HL-60 (cell line): ENCODE results near the gene TMEM266.

Source experiments
- DNase-seq, 2 experiments: peaks; one replicate each; pipeline ENCODE4 v3.0.0-alpha.2; 2010 to 2020; ENCODE audit warnings: low read depth in 1 of 2, low spot score in 1 of 2
- H3K27ac ChIP-seq: fragments of 250-450 bp; sonication (Bioruptor Pico); replicated peaks from 2 replicates; pipeline ENCODE4 v1.5.1; 2020; ENCODE audit warnings: mild to moderate bottlenecking, moderate library complexity
- H3K27me3 ChIP-seq: fragments of 250-450 bp; sonication (Bioruptor Pico); 2 replicates; pipeline ENCODE4 v1.5.1; 2021; ENCODE audit warnings: mild to moderate bottlenecking, moderate library complexity; ENCODE audit not compliant: insufficient read depth, poor library complexity, severe bottlenecking
- H3K4me3 ChIP-seq: replicated peaks from 2 replicates; pipeline ENCODE4 v1.5.1; 2011; ENCODE audit warnings: mild to moderate bottlenecking, control low read depth, low read length; ENCODE audit not compliant: insufficient read depth
- CTCF ChIP-seq: IDR thresholded peaks from one replicate; pipeline ENCODE4 v1.5.1; 2011; ENCODE audit warnings: low read length, control low read depth, inconsistent platforms; ENCODE audit not compliant: insufficient read depth
- GABPA ChIP-seq: IDR thresholded peaks from 2 replicates; pipeline ENCODE4 v1.6.1; 2012; ENCODE audit warnings: low read depth
- POLR2AphosphoS5 ChIP-seq: IDR thresholded peaks from 2 replicates; pipeline ENCODE4 v1.6.1; 2012; ENCODE audit warnings: low read depth
- SPI1 ChIP-seq: IDR thresholded peaks from 2 replicates; pipeline ENCODE4 v1.6.1; 2012; ENCODE audit warnings: low read depth, mild to moderate bottlenecking, borderline replicate concordance
- TF ChIP-seq, protein P1 (sequence below): IDR thresholded peaks from 2 replicates; pipeline ENCODE4 v1.6.1; 2012; ENCODE audit warnings: low read depth; ENCODE audit not compliant: insufficient replicate concordance

Gene TMEM266

DNA sequence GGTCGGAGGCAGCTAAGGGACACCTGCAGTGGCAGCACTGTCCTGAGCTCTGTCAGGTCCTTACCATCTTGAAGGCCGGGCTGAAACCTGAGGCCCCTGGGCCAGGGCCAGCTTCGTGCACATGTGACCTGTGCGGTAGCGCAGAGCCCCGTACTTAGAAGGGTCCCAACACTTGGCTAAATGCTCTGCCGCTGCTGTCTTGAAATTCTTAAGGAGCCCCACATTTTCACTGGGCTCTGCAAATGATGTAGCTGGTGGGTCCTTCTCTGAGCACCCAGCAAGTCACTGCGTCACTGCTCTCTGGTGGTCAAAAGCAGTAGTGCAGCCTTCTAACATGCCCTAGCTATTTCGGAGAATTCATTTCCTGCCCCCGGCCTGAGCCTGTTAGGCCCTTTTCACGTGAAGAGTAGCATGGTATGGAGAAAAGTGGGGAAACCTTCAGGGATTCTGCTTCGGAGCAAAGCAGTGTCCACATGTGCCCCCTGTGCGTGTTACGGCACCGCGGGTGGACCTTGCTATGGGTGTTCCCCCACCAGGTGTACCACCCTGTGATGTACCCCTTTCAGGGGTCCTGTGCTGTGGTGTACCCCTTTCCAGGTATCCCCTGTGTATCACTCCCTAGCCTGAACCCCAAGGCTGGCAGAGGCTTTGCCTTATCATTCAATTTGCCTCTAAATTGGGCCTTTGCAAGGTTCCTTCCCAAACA is 79.7 kb downstream of the TMEM266 start:
- Histone ChIP-seq H3K27ac (no peak overlapping the region), H3K4me3 (no peak overlapping the region), H3K27me3 (no peaks in the 10 kb centered on the region)
- TF ChIP-seq SPI1 (no peak), CTCF (peak; percentile 98)
- peak; percentile 56 to 79 for DNase-seq

DNA sequence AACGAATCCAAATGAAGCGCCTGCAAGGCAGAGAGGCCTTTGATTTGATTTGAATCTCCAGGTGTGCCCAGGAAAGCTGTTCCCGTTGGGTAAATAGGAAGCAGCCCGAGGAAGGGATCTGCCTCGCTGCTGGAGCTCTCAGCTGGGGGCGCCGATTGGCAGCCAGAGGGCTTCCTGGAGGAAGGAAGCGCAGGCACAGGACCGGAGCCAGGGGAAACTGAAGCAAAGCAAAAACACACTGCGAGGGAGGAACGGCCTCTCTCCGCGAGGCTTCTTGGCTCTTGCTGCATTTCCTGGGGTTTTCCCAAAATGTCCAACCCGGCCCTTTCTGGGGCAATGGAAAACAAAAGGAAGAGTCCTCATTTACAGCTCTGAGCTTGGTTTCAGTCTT is 80.3 kb downstream of the TMEM266 start:
- Histone ChIP-seq H3K27ac (no peak overlapping the region), H3K27me3 (no peaks in the 10 kb centered on the region), H3K4me3 (no peak overlapping the region)
- DNase-seq, result no peak
- TF ChIP-seq POLR2AphosphoS5 (no peak), GABPA (no peak)

DNA sequence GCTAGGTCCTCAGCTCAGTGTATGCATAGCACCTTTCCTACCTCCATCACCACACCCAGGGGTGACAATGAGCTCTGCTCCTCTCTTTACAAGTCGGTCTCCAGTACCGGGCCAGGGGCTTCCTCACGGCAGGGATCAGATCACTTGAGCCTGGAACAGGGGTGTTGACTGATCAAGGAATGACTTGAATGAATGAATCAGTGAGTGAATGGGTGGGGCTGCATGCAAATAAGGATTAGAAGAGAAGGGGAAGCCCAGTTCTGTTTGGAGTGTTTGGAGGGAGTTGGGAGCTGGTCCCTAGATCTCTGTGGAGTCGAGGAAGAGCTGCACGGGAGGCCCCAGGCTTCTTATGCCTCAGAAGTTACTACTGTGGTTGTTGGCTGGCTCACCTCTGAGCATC is 87.0 kb downstream of the TMEM266 start:
- TF ChIP-seq SPI1 (no peak), CTCF (no peak), POLR2AphosphoS5 (no peak), GABPA (no peak)
- TF ChIP-seq, protein P1, sequence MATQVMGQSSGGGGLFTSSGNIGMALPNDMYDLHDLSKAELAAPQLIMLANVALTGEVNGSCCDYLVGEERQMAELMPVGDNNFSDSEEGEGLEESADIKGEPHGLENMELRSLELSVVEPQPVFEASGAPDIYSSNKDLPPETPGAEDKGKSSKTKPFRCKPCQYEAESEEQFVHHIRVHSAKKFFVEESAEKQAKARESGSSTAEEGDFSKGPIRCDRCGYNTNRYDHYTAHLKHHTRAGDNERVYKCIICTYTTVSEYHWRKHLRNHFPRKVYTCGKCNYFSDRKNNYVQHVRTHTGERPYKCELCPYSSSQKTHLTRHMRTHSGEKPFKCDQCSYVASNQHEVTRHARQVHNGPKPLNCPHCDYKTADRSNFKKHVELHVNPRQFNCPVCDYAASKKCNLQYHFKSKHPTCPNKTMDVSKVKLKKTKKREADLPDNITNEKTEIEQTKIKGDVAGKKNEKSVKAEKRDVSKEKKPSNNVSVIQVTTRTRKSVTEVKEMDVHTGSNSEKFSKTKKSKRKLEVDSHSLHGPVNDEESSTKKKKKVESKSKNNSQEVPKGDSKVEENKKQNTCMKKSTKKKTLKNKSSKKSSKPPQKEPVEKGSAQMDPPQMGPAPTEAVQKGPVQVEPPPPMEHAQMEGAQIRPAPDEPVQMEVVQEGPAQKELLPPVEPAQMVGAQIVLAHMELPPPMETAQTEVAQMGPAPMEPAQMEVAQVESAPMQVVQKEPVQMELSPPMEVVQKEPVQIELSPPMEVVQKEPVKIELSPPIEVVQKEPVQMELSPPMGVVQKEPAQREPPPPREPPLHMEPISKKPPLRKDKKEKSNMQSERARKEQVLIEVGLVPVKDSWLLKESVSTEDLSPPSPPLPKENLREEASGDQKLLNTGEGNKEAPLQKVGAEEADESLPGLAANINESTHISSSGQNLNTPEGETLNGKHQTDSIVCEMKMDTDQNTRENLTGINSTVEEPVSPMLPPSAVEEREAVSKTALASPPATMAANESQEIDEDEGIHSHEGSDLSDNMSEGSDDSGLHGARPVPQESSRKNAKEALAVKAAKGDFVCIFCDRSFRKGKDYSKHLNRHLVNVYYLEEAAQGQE, result no peak
- Histone ChIP-seq H3K27ac (no peak overlapping the region), H3K4me3 (no peak overlapping the region), H3K27me3 (no peaks in the 10 kb centered on the region)
- DNase-seq, result no peak

- peak in 1 of 2 experiments; percentile 41 for DNase-seq
- peak; percentile 93 for TF ChIP-seq CTCF
- TF ChIP-seq, protein P1, result no peak
- TF ChIP-seq GABPA, result no peak
- no peak for TF ChIP-seq SPI1
- no peak overlapping the region for H3K4me3 ChIP-seq
These were observed 88.3 kb downstream of the TMEM266 start for GRCh38 chr15:76147906-76148570.

More at GRCh38 chr15:76147906-76148570, 88.3 kb downstream of the TMEM266 start:
- Histone ChIP-seq H3K27me3 (no peaks in the 10 kb centered on the region), H3K27ac (no peak overlapping the region)
